ENCODE results near the gene HLA-G.
A peak's percentile ranks its signal among the peaks of the same experiment; 100 is the strongest.

HLA-G gene

DNA sequence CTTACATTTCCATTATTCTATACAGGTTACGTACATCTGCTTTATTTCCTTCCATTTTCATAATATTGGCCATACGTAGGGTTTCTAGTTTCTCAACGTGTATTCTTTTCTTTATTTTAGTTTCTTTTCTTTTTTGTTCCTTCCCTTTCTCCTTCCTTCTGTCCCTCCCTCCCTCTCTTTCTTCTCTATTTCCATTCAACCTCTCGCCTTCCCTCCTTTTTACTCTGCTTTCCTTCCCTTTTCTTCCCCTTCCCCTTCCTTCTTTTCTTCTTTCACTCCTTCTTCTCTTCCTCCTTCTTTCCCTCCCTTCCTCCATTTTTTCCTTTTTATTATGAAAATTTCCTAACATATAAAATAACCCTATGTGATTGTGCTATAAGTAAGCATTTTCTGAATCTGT is 8.7 kb upstream of the HLA-G start:
- no peak for DNase-seq (ENCODE audit: low read depth)

DNA sequence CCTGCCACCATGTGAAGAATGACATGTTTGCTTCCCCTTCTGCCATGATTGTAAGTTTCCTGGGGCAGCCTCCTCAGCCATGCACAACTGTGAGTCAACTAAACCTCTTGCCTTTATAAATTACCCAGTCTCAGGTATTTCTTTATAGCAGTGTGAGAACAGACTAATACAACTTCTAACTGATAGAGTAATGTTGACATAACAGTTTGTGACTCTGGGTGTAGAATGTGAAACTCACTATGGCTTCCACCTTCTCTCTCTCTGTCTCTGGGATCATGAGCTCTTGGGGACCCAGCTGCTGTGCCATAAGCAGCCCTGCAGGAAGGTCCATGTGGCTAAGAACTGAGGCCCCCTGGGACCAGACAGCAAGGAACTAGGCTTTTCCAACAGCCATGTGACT is 3.5 kb upstream of the HLA-G start:
- no peak for DNase-seq (ENCODE audit: low read depth)

DNA sequence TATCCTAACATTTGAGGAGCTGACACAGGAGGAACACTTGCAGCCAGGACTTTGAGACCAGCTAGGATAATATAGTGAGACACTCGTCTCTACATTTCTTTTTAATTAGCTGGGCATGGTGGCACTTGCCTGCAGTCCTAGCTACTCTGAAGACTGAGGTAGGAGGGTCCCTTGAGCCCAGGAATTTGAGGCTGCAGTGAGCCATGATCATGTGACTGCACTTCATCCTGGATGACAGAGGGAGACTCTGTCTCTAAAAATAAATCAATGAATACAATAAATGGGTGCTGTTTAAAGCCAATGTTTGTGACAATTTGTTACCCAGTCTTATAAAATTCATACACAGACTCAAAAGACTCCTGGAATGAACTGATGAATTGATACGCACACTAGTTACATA is 1.8 kb upstream of the HLA-G start:
- no peak for DNase-seq (ENCODE audit: low read depth)

DNA sequence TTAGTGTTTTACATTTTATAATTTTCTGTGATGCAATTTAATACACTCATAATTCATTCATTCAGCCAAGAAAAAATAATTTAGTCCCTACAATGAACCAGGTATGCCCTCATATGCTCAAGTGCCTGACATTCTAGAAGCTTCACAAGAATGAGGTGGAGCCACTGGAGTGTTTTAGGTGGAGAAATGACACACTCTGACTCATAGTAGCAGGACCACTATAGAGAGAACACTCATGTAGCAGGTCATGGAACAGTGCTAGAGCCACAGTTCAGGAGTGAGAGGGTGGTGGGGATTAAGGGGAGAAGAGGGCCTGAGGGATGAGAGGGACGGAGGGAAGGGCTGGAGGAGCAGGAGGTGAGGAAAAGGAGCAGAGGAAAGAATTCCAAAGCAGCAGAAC is 1.4 kb upstream of the HLA-G start:
- no peak for DNase-seq (ENCODE audit: low read depth)

DNA sequence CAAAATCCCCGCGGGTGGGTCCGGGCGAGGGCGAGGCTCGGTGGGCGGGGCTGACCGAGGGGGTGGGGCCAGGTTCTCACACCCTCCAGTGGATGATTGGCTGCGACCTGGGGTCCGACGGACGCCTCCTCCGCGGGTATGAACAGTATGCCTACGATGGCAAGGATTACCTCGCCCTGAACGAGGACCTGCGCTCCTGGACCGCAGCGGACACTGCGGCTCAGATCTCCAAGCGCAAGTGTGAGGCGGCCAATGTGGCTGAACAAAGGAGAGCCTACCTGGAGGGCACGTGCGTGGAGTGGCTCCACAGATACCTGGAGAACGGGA is 809 bp downstream of the HLA-G start:
- DNase-seq (ENCODE audit: low read depth) = no peak

DNA sequence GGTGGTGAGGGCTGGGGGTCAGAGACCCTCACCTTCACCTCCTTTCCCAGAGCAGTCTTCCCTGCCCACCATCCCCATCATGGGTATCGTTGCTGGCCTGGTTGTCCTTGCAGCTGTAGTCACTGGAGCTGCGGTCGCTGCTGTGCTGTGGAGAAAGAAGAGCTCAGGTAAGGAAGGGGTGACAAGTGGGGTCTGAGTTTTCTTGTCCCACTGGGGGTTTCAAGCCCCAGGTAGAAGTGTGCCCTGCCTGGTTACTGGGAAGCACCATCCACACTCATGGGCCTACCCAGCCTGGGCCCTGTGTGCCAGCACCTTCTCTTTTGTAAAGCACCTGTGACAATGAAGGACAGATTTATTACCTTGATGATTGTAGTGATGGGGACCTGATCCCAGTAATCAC is 2.1 kb downstream of the HLA-G start:
- no peak for DNase-seq (ENCODE audit: low read depth)

DNA sequence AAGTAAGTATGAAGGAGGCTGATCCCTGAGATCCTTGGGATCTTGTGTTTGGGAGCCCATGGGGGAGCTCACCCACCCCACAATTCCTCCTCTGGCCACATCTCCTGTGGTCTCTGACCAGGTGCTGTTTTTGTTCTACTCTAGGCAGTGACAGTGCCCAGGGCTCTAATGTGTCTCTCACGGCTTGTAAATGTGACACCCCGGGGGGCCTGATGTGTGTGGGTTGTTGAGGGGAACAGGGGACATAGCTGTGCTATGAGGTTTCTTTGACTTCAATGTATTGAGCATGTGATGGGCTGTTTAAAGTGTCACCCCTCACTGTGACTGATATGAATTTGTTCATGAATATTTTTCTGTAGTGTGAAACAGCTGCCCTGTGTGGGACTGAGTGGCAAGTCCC is 2.8 kb downstream of the HLA-G start:
- no peak for DNase-seq (ENCODE audit: low read depth)

DNA sequence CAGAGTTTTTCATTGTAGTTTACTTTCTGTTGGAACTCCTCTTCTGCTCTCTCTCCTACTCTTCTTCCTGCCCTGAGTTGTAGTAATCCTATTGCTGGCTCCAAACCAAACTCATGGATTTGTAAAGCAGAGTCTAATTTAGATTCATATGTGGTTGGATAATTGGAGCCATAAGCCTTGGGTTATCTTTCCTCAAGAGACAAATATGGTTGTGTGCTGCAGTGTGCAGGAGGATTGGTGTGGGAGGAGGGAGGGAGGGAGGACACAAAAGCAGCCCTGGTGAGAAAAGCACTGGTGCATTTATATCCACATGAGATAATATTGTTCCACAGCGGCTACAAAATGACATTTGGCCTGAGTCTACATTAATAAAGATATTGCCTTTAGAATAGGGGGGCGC is 4.2 kb downstream of the HLA-G start:
- no peak for DNase-seq (ENCODE audit: low read depth)

DNA sequence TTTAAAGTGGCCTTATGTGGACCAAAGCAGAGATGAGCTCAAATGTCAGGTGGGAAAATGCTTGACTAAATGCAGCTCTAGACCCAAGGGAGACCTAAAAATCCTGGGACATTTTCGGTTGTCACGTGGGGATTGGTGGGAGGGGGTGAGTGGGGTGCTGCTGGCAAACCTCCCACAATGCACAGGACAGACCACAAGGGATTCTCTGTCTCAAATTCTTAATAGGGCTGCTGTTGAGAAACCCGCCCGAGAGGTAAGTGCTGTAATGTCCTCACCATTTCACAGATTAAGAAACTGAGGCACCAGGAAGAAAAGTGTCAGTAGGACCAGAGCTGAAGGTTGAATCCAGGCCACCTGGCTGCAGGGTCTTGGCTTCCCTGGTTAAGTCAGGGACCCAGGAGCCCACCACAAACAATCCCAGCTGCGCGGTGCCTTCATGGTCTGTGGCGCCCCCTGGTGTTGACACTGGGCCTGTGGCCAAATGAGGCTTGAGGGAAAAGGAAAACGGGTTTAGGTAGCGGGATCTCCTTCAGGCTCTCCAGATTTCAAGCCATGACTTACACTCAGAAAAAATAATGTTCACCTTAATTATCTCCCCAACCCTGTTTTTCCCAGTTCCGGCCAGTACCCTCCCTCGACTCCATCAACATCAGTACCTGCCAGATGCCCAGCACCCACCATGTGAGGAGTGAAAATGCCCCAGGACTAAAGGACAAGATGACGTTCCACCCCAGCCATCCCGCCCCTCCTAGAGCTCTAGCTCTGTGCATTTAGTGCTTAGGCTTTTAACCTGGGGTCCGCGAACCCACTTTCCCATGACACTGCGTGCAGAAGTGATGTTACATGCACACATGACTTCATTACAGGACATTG is 7.2 kb downstream of the HLA-G start:
- peak; percentile 39 for DNase-seq (ENCODE audit: low read depth)

DNA sequence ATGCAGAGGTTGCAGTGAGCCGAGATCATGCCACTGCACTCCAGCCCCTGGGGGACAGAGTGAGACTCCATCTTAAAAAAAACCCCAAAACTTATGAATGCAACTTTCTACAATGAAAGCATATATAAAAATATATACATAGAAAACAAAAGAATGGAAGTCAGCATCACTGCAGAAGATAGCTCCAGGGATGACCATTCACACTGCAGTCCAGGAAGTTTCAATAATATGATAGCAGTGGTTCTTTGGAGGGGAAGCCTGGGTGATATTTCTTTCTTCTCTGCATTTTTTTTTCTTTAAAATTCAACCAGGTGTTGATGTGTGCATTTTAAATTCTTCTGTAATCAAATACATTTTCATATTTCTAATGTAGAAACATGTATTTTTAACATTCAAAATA is 12.3 kb downstream of the HLA-G start:
- no peak for DNase-seq (ENCODE audit: low read depth)

DNA sequence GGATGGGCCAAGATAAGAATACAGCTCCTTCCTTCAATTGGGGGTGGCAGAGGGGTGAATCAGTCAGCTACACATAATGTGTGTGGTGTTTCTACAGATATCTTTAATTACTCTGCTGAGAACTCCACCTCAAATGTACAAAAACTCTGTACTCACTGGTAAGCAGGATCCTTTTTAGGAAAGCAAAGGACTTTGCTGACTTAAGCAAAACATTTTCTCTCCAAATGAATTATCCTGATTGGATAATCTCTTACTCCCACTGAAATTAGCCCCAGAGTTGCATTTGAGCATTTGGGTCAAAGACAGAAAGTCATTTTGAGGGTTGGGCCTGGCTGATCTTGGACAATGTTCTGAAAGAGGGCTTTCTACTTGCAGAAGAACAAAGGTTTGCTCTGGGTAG is 13.4 kb downstream of the HLA-G start:
- no peak for DNase-seq (ENCODE audit: low read depth)

DNA sequence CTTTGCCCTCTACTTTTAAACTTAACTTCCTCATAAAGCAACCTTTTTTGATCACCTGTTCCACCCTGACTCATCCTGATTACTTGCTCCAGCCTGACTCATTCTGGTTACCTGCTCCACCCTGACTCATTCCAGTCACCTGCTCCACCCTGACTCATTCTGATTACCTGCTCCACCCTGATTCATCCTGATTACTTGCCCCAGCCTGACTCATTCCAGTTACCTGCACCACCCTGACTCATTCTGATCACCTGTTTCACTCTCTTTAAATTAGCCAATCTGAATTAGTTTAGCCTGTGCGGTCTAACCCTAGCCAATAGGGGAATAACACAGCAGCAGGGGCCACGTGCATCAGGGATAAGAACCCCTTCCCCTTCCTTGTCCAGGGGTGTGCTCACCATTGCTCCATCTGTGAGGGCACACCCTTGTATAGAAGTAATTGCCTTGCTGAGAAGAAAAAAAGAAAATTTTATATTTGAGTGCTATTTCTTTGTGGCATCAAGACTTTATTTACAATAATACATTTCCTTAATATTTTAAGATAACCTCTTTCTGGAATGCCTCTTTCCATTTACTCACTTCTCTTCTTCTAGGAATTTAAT is 17.9 kb downstream of the HLA-G start:
- peak; percentile 16 for DNase-seq (ENCODE audit: low read depth)

DNA sequence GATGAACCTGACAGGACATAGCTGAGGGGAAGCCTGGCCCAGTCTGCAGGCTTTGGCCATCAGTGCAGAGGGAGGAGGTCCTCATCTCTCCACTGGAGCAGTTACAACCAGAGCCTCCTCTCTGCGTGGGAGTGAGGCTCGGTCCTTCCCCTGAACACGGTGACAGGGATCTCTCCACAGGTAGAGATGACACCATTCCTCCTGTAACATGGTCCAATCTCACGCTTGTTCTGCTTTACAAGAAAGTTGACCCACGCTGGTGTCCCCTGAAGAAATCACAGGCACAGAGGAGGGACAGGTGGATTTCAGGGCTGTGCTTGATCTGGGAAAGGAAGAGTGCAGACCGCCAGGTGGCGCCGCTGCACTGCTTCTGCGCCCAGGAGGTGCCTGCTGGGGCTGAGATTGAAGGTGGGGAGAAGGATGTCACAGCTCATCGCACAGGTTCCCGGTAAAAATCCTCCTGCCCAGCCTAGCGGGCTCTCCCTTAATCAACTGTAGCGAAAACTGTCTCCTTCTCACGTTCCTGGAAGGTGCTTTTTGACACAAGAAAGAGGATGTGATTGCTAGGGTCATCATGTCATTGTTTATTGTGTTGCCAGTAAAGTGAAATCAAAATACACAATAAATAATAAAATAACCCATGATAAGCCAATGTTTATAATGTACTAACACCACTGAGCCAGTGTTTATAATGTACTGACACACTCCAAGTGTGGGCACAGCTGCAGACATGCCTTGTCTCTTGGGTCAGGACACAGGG is 20.4 kb downstream of the HLA-G start:
- peak; percentile 73 for DNase-seq (ENCODE audit: low read depth)

DNA sequence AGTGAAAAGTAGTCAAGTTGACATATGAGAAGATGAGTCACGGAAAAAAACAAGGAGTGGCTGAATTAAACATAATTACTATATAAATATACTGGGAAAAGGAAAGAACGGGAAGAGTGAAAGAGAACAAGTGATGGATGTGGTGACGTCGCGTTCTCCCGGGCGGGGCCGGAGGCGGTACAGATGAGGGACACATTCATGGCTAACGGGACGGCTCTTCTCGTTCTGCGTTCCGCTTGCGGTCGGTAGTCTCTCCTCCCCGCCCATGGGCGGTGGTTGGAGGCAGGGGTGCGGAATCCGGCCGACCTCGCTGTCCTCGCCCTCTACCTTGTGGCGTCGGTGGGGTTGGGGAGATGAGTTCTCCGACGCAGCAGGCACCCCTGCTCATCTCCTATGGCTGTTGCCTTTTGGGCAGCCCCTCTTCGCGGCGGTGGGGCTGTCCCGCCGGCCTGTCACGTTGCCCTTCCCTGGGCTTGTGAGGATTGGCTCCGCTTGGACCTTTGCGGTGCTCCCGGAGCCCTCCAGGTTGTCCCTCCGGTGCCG is 22.5 kb downstream of the HLA-G start:
- DNase-seq (ENCODE audit: low read depth) = no peak

DNA sequence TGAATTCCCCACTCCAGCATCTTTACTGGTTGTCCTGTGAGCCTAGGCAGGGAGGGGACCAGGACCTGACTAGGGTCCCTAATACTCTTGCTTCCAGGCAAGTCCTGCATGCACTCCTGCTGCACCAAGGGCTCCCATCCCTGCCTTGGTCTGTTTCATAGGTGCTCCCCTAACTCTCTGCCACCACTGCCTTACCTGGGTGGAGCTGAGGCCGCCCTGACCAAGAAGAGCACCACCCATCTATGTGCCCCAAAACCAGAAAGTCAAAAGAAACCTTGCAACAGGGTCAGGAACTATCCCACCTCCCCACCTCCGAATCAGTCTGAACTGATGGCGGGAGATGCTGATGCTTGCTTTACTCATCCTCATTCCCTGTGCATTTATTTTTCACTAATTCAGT is 23.6 kb downstream of the HLA-G start:
- no peak for DNase-seq (ENCODE audit: low read depth)

DNA sequence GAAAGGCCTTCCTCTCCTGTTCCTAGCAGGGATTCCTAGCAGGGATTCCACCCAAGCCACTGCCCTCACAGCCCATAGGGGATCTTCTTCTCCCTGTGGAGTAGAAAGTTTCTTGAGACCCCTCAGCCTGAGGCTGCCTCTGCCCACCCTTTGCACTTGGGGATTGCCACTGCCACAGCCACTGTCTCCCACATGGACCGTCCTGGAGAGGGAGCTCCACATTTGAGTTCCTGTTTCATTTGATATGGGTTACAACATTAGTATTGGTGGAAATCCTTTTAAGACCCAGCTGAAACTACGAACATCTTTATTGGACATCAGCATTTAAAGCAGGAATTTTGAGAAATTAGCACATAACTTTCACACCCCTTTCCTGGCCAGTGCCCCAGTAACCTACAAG is 25.6 kb downstream of the HLA-G start:
- no peak for DNase-seq (ENCODE audit: low read depth)

DNA sequence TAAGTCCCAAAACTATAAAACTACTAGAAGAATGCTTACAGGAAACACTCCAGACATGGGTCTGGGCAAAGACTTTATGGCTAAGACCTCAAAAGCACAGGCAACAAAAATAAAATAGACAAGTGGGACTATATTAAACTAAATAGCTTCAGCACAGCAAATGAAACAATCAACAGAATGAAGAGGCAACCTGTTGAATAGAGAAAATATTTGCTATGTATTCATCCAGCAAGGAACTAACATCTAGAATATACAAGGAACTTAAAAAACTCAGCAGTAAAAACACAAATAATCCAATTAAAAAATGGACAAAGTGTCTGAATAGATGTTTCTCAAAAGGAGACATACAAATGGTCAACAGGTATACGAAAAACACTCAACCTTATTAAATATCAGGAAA is 30.4 kb downstream of the HLA-G start:
- DNase-seq (ENCODE audit: low read depth) = no peak

DNA sequence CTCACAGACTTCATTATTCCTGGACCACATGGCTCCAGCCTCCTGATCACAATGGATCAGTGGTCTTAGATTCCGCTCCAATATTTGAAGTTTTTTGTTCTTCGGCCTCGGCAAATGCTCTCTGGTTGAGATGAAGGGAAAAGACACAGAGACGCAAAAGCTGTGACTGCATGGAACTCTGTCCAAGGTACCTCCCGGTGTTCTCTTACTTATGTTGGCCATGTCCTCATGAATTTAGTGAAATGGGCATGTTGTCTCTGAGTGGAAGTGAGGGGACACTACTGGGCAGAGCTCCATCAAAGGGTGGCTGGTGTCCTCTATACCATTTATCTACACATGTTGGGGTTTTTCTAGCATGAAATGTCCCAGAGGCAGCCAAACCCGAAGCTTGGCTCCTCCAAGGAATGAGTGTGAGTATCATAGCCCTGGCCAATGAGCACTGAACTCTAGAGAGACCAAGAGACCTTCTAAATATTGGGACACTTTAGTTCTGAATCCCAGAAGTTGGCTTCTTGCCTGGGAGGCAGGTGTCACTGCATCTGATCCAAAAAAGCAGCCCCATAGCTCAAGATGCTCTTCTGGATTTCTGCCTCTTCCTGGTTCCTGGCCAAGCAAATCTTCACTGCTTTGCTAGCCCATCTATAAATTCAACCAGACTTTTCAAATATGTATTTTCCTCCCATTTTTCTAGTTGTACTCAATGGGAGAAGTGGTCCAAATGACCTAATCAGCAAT is 34.1 kb downstream of the HLA-G start:
- DNase-seq (ENCODE audit: low read depth) = no peak

DNA sequence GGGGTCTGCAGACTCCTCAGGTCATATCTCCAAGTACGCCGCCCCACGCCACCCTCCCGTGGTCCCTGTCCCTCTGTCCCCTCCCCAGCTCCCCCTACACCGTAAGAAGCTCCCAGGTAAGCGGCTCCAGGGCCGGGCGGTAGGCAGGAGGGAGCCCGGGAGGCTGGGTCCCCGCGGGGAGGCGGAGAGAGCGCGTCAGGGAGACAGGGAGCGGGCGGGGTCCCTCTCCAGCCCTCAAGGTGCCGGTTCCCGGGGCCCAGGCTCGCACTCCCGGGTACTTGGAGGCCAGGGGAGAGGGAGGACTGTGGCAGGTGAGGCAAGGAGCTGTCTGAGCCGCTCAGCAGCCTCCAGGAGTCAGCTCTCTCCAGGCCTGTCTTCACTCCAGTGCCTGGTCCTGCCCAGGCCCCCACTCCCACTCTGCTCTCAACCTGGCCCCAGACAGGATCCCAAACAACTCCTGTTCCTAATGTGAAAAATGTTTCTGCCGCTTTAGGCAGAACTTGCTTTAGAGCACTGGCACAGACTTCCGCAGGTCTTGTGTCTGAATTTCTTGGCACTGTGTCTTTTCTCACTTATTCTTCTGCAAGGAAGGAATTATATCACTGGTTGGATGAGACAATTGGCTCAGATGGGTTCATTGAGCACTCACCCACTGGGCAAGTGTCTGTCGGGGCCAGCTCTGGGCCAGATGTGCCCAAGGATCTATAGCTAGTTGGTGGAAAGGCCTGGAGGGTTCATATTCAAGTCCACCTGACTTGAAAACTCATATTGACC is 36.6 kb downstream of the HLA-G start:
- no peak for DNase-seq (ENCODE audit: low read depth)

DNA sequence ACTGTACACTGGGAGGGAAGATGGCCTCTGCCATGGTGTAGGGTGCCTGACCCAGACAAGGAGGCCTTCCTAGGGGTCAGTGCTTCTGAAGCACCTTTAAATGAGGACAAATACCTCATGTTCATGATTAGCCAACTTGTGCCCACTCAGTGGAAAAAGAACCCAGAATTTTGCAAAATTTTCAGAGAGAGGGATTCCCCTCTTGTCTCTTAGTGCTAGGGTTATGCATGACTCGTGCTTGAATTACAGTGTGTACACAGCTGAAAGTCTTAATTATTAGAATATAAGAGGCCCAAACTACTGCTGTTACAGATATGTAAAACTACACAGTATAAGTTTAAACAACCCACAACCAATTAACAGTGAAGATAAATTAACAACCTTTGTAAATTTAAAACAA is 38.0 kb downstream of the HLA-G start:
- DNase-seq (ENCODE audit: low read depth) = no peak

DNA sequence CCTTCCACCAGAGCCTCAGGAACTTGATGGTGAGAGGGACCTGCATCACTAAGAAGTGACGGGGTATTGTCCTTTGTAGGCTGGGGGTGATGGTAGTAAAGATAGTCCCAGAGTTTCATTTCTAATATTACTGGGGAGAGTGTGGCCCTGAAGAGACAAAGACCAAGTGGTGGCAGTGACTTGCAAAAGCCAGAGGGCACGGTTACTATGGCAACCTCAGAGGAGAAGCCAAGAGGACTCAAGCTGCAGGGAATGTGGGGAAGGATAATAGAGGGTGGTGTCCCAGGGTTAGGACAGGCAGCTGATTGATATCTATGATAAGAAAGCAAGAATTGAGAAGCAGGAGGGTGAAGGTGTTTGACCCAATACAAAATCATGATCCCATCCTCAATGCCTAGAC is 42.5 kb downstream of the HLA-G start:
- no peak for DNase-seq (ENCODE audit: low read depth)

DNA sequence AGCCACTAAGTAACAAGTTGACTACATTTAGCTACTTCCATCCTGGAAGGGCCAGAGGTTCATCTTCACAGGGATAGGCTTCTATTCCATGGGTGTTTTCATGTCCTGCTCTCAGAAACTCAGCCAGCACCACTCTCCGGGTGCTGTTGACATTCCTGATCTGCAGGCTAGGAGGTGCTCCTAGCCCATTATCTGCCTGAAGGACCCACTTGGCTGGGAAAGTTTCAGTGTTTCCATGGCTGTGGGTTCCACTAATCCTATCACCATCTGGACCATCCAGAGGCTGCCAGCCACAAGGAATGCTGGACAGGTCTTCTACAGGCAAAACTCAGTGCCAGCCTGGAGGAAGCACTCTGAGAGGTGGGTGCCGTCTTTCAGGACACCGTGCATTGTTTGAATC is 45.2 kb downstream of the HLA-G start:
- no peak for DNase-seq (ENCODE audit: low read depth)
